Stimulated activated CD4-positive, alpha-beta T cell treated with anti-CD3 and anti-CD28 coated beads, Interleukin-15, amount 100 ng/mL, for 1 hour (primary cell): ENCODE measurements around the gene LEMD2.

ENCODE experiments used
- DNase-seq, 2 donors: peaks; one replicate each; pipeline ENCODE4 v3.0.0-alpha.2; 2020; ENCODE audit warnings: low read depth in 1 of 2, low spot score in 1 of 2

LEMD2 gene

GRCh38 chr6:33742837-33743236 lies 46.1 kb downstream of the LEMD2 start:
- no peak for DNase-seq

- no peak for DNase-seq
These were observed 46.8 kb downstream of the LEMD2 start for GRCh38 chr6:33742092-33742491.

GRCh38 chr6:33740794-33741193 lies 48.1 kb downstream of the LEMD2 start:
- DNase-seq = no peak

GRCh38 chr6:33740204-33740608 lies 48.7 kb downstream of the LEMD2 start:
- DNase-seq = no peak

GRCh38 chr6:33739571-33739970 lies 49.4 kb downstream of the LEMD2 start:
- DNase-seq = no peak

GRCh38 chr6:33738879-33739278 lies 50.1 kb downstream of the LEMD2 start:
- no peak for DNase-seq

GRCh38 chr6:33738153-33738552 lies 50.8 kb downstream of the LEMD2 start:
- no peak for DNase-seq

- no peak for DNase-seq
These were observed 51.5 kb downstream of the LEMD2 start for GRCh38 chr6:33737267-33738026.

- DNase-seq = no peak
These were observed 53.7 kb downstream of the LEMD2 start for GRCh38 chr6:33735216-33735615.

- DNase-seq = no peak
These were observed 55.3 kb downstream of the LEMD2 start for GRCh38 chr6:33733709-33734007.

GRCh38 chr6:33732817-33733708 lies 55.9 kb downstream of the LEMD2 start:
- no peak for DNase-seq

GRCh38 chr6:33732385-33732784 lies 56.5 kb downstream of the LEMD2 start:
- DNase-seq = no peak

GRCh38 chr6:33731751-33732282 lies 57.1 kb downstream of the LEMD2 start:
- no peak for DNase-seq

- DNase-seq = no peak
These were observed 57.9 kb downstream of the LEMD2 start for GRCh38 chr6:33731035-33731434.

- no peak for DNase-seq
These were observed 58.3 kb downstream of the LEMD2 start for GRCh38 chr6:33730611-33731010.

GRCh38 chr6:33729059-33729458 lies 59.9 kb downstream of the LEMD2 start:
- no peak for DNase-seq

- no peak for DNase-seq
These were observed 60.5 kb downstream of the LEMD2 start for GRCh38 chr6:33728438-33728837.

- DNase-seq = no peak
These were observed 61.0 kb downstream of the LEMD2 start for GRCh38 chr6:33727932-33728331.

- no peak for DNase-seq
These were observed 61.8 kb downstream of the LEMD2 start for GRCh38 chr6:33727126-33727525.

- DNase-seq = no peak
These were observed 62.2 kb downstream of the LEMD2 start for GRCh38 chr6:33726696-33727095.

GRCh38 chr6:33725891-33726673 lies 62.8 kb downstream of the LEMD2 start:
- DNase-seq = no peak
